ENCODE results near the gene CLEC10A.

CLEC10A gene

DNA sequence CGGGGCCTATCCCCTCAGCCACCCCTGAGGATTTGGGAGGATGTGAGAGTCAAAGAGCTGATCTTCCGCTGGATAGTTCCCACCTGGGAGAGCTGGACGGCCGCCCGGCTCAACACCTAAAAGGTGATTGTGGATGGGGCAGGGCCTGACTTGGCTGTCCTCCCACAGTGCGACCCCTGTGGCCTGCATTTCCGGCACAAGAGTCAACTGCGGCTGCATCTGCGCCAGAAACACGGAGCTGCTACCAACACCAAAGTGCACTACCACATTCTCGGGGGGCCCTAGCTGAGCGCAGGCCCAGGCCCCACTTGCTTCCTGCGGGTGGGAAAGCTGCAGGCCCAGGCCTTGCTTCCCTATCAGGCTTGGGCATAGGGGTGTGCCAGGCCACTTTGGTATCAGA lies 52.7 kb downstream of the CLEC10A start:
- H3K27ac ChIP-seq (ENCODE audit: low read length): no peak overlapping the region
- H3K27me3 ChIP-seq (ENCODE audit: insufficient read depth, low read length): peaks cover 19% of the 10 kb centered on the region
- no peaks in the 10 kb centered on the region for H3K9me3 ChIP-seq (ENCODE audit: insufficient read depth, low read depth, low read length)
- no peaks in the 10 kb centered on the region for H3K4me1 ChIP-seq (ENCODE audit: insufficient read depth, low read length)
- peaks cover 6% of the 10 kb centered on the region; the same call in 1 of the 2 replicates for H3K36me3 ChIP-seq (ENCODE audit: insufficient read depth, low read depth, low read length)
- H3K9ac ChIP-seq (ENCODE audit: low read depth, low read length): no peak overlapping the region
- H3K4me3 ChIP-seq (ENCODE audit: low read length): no peak overlapping the region

DNA sequence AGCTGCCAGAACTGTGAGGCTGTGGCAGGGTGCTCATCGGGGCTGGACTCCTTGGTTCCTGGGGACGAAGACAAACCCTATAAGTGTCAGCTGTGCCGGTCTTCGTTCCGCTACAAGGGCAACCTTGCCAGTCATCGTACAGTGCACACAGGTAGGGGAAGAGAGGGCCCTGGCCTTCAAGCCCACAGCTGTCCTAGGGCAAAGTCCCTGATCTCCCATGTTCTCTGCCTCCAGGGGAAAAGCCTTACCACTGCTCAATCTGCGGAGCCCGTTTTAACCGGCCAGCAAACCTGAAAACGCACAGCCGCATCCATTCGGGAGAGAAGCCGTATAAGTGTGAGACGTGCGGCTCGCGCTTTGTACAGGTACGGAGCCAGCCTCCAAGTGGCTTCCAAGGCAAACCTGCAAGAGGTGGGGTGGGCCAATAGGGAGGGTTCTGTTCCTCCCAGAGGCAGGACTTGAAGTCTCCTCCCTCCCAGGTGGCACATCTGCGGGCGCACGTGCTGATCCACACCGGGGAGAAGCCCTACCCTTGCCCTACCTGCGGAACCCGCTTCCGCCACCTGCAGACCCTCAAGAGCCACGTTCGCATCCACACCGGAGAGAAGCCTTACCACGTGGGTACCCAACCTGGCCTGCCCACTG lies 53.5 kb downstream of the CLEC10A start:
- Histone ChIP-seq H3K9ac (ENCODE audit: low read depth, low read length) (no peak overlapping the region), H3K4me1 (ENCODE audit: insufficient read depth, low read length) (no peaks in the 10 kb centered on the region), H3K36me3 (ENCODE audit: insufficient read depth, low read depth, low read length) (peaks cover 6% of the 10 kb centered on the region; the same call in 1 of the 2 replicates), H3K27ac (ENCODE audit: low read length) (no peak overlapping the region), H3K27me3 (ENCODE audit: insufficient read depth, low read length) (peaks cover 26% of the 10 kb centered on the region), H3K4me3 (ENCODE audit: low read length) (no peak overlapping the region), H3K9me3 (ENCODE audit: insufficient read depth, low read depth, low read length) (no peaks in the 10 kb centered on the region)

DNA sequence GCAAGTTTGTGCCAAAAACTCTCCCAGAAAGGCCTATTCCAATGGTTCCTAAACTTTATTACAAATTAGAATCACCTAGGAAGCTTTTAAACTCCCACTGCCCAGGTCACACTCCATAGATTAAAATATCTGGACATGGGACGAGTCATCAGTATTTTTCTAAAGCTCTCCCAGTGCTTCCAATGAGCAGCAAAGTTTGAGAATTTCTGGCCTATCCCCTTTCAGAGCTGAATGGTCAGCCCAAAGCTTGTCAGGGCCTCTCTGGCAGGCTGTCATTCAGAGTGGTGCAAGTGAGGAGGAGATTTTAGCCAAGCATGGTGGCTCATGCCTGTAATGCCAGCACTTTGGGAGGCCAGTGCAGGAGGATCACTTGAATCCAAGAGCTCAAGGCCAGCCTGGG lies 54.8 kb downstream of the CLEC10A start:
- H3K4me1 ChIP-seq (ENCODE audit: insufficient read depth, low read length): no peaks in the 10 kb centered on the region; the same call in 1 of the 2 replicates
- H3K9ac ChIP-seq (ENCODE audit: low read depth, low read length): no peak overlapping the region
- H3K27me3 ChIP-seq (ENCODE audit: insufficient read depth, low read length): peaks cover 39% of the 10 kb centered on the region
- no peak overlapping the region for H3K27ac ChIP-seq (ENCODE audit: low read length)
- H3K9me3 ChIP-seq (ENCODE audit: insufficient read depth, low read depth, low read length): no peaks in the 10 kb centered on the region
- H3K4me3 ChIP-seq (ENCODE audit: low read length): no peak overlapping the region
- H3K36me3 ChIP-seq (ENCODE audit: insufficient read depth, low read depth, low read length): peaks cover 6% of the 10 kb centered on the region; the same call in 1 of the 2 replicates

Data from iPS-20b (cell line).